ENCODE data around the gene HYDIN.

HYDIN gene

GRCh38 chr16:70781800-70782199 is 448.7 kb downstream of the HYDIN start:
- no peak for DNase-seq

- DNase-seq = no peak
These were observed 450.0 kb downstream of the HYDIN start for GRCh38 chr16:70780546-70780945.

GRCh38 chr16:70779361-70779760 is 451.2 kb downstream of the HYDIN start:
- no peak for DNase-seq

- DNase-seq = no peak
These were observed 451.6 kb downstream of the HYDIN start for GRCh38 chr16:70778901-70779309.

GRCh38 chr16:70777973-70778406 is 452.5 kb downstream of the HYDIN start:
- no peak for DNase-seq

GRCh38 chr16:70777496-70777895 is 453.0 kb downstream of the HYDIN start:
- no peak for DNase-seq

- DNase-seq = no peak
These were observed 455.1 kb downstream of the HYDIN start for GRCh38 chr16:70775399-70775798.

GRCh38 chr16:70774261-70774660 is 456.3 kb downstream of the HYDIN start:
- DNase-seq = no peak

- no peak for DNase-seq
These were observed 458.0 kb downstream of the HYDIN start for GRCh38 chr16:70772493-70772892.

GRCh38 chr16:70770626-70771552 is 459.6 kb downstream of the HYDIN start:
- peak in 2 of 4 experiments; percentile 9 to 47 for DNase-seq

- no peak for DNase-seq
These were observed 460.3 kb downstream of the HYDIN start for GRCh38 chr16:70770291-70770625.

- DNase-seq = no peak
These were observed 460.8 kb downstream of the HYDIN start for GRCh38 chr16:70769761-70770160.

- DNase-seq = no peak
These were observed 461.4 kb downstream of the HYDIN start for GRCh38 chr16:70769131-70769530.

GRCh38 chr16:70768203-70768580 is 462.3 kb downstream of the HYDIN start:
- no peak for DNase-seq

- no peak for DNase-seq
These were observed 462.9 kb downstream of the HYDIN start for GRCh38 chr16:70767377-70768202.

GRCh38 chr16:70766658-70767057 is 463.9 kb downstream of the HYDIN start:
- no peak for DNase-seq

- no peak for DNase-seq
These were observed 464.3 kb downstream of the HYDIN start for GRCh38 chr16:70766176-70766575.

GRCh38 chr16:70765491-70765890 is 465.0 kb downstream of the HYDIN start:
- DNase-seq = no peak

- DNase-seq = no peak
These were observed 465.9 kb downstream of the HYDIN start for GRCh38 chr16:70764632-70765031.

GRCh38 chr16:70760221-70760620 is 470.3 kb downstream of the HYDIN start:
- DNase-seq = no peak

- no peak for DNase-seq
These were observed 470.9 kb downstream of the HYDIN start for GRCh38 chr16:70759666-70760065.

- DNase-seq = no peak
These were observed 471.7 kb downstream of the HYDIN start for GRCh38 chr16:70758786-70759185.
